ENCODE results near the gene WDR47.

Gene WDR47

GRCh38 chr1:108976658-108977057 is 65.2 kb downstream of the WDR47 start:
- H3K4me3 ChIP-seq (ENCODE audit: low read depth, low read length), result no peak overlapping the region
- no peaks in the 10 kb centered on the region for H3K79me2 ChIP-seq
- no peak overlapping the region for H3K4me2 ChIP-seq (ENCODE audit: low read length)
- TF ChIP-seq, protein P1, sequence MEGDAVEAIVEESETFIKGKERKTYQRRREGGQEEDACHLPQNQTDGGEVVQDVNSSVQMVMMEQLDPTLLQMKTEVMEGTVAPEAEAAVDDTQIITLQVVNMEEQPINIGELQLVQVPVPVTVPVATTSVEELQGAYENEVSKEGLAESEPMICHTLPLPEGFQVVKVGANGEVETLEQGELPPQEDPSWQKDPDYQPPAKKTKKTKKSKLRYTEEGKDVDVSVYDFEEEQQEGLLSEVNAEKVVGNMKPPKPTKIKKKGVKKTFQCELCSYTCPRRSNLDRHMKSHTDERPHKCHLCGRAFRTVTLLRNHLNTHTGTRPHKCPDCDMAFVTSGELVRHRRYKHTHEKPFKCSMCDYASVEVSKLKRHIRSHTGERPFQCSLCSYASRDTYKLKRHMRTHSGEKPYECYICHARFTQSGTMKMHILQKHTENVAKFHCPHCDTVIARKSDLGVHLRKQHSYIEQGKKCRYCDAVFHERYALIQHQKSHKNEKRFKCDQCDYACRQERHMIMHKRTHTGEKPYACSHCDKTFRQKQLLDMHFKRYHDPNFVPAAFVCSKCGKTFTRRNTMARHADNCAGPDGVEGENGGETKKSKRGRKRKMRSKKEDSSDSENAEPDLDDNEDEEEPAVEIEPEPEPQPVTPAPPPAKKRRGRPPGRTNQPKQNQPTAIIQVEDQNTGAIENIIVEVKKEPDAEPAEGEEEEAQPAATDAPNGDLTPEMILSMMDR (IDR thresholded peaks at IDR 0.05), result no peak
- no peaks in the 10 kb centered on the region for H3K27me3 ChIP-seq (ENCODE audit: control insufficient read depth, insufficient read depth, low read length)
- no peaks in the 10 kb centered on the region for H3K36me3 ChIP-seq (ENCODE audit: control insufficient read depth, insufficient read depth, low read length)
- H2AFZ ChIP-seq, result no peak overlapping the region
- H3K9me3 ChIP-seq (ENCODE audit: control insufficient read depth, low read length), result no peaks in the 10 kb centered on the region
- H3K9ac ChIP-seq, result no peak overlapping the region
- no peaks in the 10 kb centered on the region for H3K4me1 ChIP-seq
- no peak overlapping the region for H3K27ac ChIP-seq

DNA sequence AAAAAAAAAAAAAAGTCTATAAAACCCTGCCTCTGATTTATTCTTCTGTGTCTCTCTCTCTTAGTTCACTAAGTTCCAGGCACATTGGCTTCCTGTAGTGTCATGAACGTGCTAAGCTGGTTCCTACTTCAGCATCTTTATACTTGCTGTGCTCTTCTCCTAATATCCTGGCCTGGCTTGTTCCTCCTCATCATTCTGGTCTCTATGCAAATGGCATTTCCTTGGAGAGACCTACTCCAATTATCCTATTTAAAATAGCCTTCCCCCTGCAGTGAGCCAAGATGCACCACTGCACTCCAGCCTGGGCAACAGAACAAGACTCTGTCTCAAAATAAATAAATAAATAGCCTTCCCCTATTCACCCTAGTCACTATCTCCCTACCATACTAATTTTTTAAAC is 69.0 kb downstream of the WDR47 start:
- no peak overlapping the region for H3K4me2 ChIP-seq (ENCODE audit: low read length)
- no peak overlapping the region for H3K9ac ChIP-seq
- no peak overlapping the region for H2AFZ ChIP-seq
- H3K79me2 ChIP-seq, result no peaks in the 10 kb centered on the region
- no peak overlapping the region for H3K4me3 ChIP-seq (ENCODE audit: low read depth, low read length)
- no peak overlapping the region for H3K27ac ChIP-seq
- no peaks in the 10 kb centered on the region for H3K9me3 ChIP-seq (ENCODE audit: control insufficient read depth, low read length)
- H3K4me1 ChIP-seq, result no peaks in the 10 kb centered on the region
- H3K27me3 ChIP-seq (ENCODE audit: control insufficient read depth, insufficient read depth, low read length), result no peaks in the 10 kb centered on the region
- TF ChIP-seq, protein P1 (IDR thresholded peaks at IDR 0.05), result no peak
- H3K36me3 ChIP-seq (ENCODE audit: control insufficient read depth, insufficient read depth, low read length), result no peaks in the 10 kb centered on the region

DNA sequence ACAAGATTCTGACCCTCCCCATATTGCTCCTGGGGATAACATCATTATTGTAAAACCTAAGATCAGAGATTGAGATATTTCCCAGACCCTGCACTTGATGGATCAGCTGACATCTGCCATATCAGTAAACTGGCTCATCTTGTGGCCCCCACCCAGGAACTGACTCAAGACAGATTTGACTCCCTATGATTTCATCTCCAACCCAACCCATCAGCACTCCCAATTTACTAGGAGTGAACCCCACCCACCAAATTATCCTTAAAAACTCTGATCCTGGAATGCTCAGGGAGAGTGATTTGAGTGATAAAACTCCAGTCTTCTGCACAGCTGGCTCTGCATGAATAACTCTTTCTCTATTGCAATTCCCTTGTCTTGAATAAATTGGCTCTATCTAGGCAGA is 72.6 kb downstream of the WDR47 start:
- Histone ChIP-seq H3K4me2 (ENCODE audit: low read length) (no peak overlapping the region), H3K36me3 (ENCODE audit: control insufficient read depth, insufficient read depth, low read length) (no peaks in the 10 kb centered on the region), H3K79me2 (no peaks in the 10 kb centered on the region), H2AFZ (no peak overlapping the region), H3K27me3 (ENCODE audit: control insufficient read depth, insufficient read depth, low read length) (no peaks in the 10 kb centered on the region), H3K27ac (no peak overlapping the region), H3K4me3 (ENCODE audit: low read depth, low read length) (no peak overlapping the region), H3K4me1 (no peaks in the 10 kb centered on the region), H3K9ac (no peak overlapping the region), H3K9me3 (ENCODE audit: control insufficient read depth, low read length) (no peaks in the 10 kb centered on the region)
- TF ChIP-seq, protein P1 (IDR thresholded peaks at IDR 0.05), result no peak

DNA sequence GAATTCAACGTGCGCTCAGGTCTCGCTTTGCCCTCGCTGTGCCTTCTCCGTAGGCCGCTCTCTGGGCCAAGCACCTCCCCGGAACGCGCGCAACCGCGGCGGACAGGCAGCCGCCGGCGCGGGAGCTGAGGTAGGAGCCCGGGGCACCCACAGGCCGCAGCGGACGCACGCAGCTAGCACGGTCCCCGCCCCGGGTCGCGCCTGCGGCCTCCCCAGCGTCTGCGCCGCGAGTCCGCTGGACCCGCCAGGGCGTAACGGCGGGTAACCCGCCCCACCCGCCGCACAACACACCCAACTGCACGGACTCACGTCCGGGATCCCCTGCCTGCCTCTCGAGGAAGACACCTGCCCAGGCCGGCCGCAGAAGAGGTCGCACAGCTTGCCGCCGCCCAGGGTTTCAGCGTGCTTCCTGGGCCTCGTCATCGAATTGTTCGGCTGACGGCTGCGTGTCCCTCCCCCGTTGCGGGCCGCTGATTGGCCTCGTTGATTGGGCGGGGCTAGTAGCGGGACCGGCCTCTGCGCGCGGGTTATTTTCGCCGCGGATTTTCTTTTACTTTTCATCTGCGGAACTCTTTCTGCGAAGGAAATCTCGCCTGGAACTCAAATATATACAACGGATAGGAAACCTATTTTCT is 78.7 kb downstream of the WDR47 start, which contains the start of gene CLCC1:
Gene CLCC1, minus strand, starts transcription at position 433 of the 635 bp plus-strand sequence. CDS start 13,047 bp downstream, outside the sequence.
- Histone ChIP-seq H2AFZ (peak within 1 kb of the TSS; percentile 66), H3K27me3 (ENCODE audit: control insufficient read depth, insufficient read depth, low read length) (no peaks in the 10 kb centered on the region), H3K4me3 (ENCODE audit: low read depth, low read length) (peak within 1 kb of the TSS; percentile 90), H3K4me1 (no peaks in the 10 kb centered on the region), H3K36me3 (ENCODE audit: control insufficient read depth, insufficient read depth, low read length) (no peaks in the 10 kb centered on the region), H3K79me2 (peaks cover 2% of the 10 kb centered on the region), H3K9me3 (ENCODE audit: control insufficient read depth, low read length) (no peaks in the 10 kb centered on the region), H3K27ac (peak within 1 kb of the TSS; percentile 73), H3K9ac (no peak within 1 kb of the TSS), H3K4me2 (ENCODE audit: low read length) (peak within 1 kb of the TSS; percentile 89)
- TF ChIP-seq, protein P1 (IDR thresholded peaks at IDR 0.05), result no peak

- Histone ChIP-seq H3K4me3 (ENCODE audit: low read depth, low read length) (peak overlapping the region; percentile 90), H3K79me2 (peaks cover 2% of the 10 kb centered on the region), H2AFZ (peak overlapping the region; percentile 66), H3K36me3 (ENCODE audit: control insufficient read depth, insufficient read depth, low read length) (no peaks in the 10 kb centered on the region), H3K9ac (no peak overlapping the region), H3K4me1 (no peaks in the 10 kb centered on the region), H3K27me3 (ENCODE audit: control insufficient read depth, insufficient read depth, low read length) (no peaks in the 10 kb centered on the region), H3K27ac (peak overlapping the region; percentile 73), H3K4me2 (ENCODE audit: low read length) (peak overlapping the region; percentile 89), H3K9me3 (ENCODE audit: control insufficient read depth, low read length) (no peaks in the 10 kb centered on the region)
- TF ChIP-seq, protein P1 (IDR thresholded peaks at IDR 0.05), result no peak
Observed at GRCh38 chr1:108962681-108963051, 79.2 kb downstream of the WDR47 start.
